D721Med (cell line): Measurements from ENCODE around the gene SLC29A1.

ENCODE experiments used
- DNase-seq: peaks from one replicate; pipeline ENCODE4 v3.0.0; 2011; ENCODE audit warnings: low spot score; ENCODE audit not compliant: insufficient read length
- FAIRE-seq: peaks from 2 replicates; lab custom pipeline; 2011; peaks lifted over from hg19 to GRCh38; lab: Jason Lieb, UNC
- TF ChIP-seq, protein P1 (sequence below): IDR thresholded peaks from 2 replicates; pipeline ENCODE4 v1.5.1; 2012; ENCODE audit warnings: mild to moderate bottlenecking, control low read depth; ENCODE audit not compliant: insufficient read depth; ENCODE audit errors: missing control alignments

The SLC29A1 gene

DNA sequence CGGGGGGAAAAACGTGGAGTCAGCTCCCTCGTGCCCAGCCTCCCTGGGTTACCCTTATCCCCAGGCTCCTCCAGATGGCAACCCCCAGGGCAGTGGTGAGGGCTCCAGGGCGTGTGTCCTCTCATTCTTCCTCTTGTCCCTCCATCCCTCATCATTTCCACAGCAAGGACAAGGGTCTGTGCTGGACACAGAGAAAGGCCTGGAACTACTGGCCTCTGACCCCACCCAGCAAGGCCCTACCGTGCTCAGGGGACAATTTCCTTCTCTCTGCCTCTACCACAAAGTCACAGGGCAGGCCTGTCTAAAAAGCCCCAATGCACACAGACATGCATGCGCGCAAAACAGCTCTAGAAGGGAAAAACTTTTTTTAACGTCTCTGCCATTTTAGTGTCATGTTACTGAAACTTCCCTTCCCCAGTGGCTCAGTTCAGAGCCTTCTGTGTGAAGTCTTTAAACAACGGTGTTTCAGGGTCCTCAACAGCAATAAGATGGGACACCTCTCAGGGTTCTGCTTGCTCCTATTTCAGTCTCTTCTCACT, 35.0 kb downstream of the SLC29A1 start:
- DNase-seq (no peak), FAIRE-seq (no peak)
- TF ChIP-seq, protein P1, sequence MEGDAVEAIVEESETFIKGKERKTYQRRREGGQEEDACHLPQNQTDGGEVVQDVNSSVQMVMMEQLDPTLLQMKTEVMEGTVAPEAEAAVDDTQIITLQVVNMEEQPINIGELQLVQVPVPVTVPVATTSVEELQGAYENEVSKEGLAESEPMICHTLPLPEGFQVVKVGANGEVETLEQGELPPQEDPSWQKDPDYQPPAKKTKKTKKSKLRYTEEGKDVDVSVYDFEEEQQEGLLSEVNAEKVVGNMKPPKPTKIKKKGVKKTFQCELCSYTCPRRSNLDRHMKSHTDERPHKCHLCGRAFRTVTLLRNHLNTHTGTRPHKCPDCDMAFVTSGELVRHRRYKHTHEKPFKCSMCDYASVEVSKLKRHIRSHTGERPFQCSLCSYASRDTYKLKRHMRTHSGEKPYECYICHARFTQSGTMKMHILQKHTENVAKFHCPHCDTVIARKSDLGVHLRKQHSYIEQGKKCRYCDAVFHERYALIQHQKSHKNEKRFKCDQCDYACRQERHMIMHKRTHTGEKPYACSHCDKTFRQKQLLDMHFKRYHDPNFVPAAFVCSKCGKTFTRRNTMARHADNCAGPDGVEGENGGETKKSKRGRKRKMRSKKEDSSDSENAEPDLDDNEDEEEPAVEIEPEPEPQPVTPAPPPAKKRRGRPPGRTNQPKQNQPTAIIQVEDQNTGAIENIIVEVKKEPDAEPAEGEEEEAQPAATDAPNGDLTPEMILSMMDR: no peak

DNA sequence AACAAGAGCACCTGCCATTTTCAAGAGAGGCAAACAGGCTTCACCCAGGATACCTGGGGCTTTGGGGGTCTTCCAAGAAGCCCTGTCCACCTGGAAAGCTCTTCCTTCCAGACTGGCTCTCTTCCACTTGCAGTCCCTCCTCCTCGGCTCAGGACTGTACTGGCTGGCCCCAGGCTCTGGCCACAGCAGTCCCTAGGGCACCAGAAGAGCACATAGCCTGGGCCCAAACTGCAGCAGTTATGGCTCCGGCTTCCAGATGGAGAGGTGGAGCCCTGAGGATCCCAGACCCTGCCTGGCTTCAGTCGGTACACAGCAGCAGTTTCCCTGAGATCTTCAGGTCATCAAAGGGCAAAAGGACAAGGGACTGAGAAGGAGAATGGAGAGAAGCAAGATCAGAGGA, 35.5 kb downstream of the SLC29A1 start:
- DNase-seq (no peak), FAIRE-seq (no peak)
- TF ChIP-seq, protein P1: no peak

DNA sequence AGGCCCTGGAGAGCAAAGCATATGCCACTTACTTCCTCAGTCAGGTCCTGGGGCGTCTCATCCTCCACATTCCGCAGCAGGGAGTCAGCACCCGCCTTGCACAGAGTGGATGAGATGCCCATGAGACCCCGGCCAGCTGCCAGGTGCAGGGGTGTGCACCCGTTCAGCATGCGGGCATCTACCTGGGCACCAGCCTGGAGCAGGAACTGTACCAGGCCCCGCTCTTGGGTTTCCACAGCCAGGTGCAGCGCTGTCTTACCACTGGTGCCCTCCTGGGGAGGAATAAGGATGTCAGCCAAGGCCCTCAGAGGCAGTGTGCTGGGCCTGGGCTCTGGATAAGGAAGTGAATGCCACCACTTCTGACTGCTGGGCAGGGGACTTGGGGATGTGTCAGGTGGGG, 36.6 kb downstream of the SLC29A1 start:
- FAIRE-seq (no peak), DNase-seq (no peak)
- TF ChIP-seq, protein P1: no peak

DNA sequence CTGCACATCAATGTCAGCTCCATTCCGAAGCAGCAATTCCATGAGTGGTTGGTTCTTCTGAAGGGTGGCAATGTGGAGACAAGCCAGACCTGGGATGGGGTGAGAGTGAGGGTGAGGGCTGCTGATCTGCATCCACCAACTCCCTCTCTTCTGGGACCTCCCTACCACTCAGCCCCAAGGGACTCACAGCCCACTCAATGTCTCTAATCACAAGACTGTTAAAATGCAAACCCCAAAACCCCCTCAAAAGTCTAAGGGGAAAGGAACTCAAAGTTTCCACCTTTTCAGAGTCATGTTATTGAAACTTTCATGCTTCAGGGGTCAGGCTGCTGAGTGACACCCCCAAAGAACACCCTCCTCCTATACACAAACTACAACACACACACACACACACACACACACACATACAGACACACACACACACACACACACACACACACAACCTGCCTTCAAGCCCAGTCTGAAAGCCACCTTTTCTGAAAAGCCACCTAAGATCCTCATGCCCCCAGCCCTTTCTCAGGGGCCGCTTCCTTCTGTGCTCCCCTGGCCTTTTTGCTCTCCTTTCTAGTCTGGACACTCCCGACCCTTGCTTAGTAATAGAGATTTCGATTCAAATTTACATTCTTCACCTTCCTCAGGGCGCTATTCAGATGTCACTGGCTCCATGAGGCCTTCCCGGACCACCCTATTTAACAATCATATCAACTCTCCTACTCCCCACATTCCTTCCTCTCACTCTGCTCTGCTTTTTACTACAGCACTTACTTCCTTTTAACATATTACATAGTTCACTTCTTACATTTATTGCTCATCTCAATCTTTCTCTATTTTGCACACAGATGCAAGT, 37.3 kb downstream of the SLC29A1 start:
- FAIRE-seq (no peak), DNase-seq (no peak)
- TF ChIP-seq, protein P1: no peak

DNA sequence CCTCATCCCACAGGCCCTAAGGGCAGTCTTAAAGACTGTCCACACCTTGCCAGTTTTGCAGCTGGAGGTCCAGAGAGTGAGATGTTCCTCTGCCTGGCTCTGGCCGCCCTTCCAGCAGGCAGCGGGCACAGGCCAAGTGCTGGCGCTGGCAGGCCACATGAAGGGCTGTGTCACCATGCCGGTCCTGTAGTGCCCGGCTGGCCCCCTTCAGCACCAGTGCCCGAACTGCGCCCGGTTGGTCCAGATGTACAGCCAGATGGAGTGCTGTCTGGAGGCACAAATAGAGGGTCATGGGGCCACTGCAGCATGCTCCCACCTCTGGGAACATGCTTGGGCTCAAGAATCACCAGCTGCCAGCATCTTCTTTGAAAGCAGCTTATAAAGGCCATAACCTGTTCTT, 38.2 kb downstream of the SLC29A1 start:
- DNase-seq (no peak), FAIRE-seq (no peak)
- TF ChIP-seq, protein P1: no peak

DNA sequence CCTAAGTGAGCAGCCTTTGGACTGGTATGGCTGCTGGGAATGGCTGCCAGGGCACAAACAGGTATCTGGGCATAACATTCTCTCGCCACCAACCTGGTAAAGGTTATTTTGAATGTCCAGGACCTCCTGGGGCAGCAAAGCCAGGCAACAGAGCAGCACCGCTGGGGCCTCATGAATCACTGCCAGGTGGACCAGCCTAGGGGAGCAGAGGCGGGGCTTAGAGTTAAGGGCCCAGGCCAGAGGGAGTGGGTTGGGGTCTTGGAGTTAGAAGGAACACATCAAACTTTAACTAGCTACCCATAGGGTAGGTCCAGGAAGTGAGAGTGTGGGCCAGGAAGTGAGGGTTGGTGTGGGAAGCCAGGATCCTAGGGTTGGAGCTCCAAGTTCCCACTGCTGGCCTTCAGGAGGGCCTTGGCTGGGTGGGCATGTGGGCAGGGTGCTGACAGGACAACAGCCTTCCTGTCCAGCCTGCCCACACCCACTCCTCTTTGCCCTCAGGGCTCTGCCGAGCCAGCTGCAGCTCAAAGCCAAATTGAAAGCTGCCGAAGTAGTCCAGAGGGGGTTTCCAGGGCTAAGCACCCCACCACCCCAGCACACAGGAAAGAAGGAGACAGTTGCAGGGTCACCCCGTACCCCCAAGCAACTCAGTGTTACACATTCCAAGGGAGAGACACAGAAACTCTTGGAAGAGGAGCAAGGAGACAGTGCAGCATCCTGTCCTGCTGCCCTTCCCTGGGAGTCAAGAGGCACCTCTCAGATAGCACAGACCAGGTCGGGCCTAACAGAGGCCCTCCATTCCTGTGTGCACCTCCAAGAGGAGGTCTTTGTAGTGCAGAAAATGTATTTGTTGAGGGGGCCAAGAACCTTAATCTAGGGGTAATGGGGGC, 39.3 kb downstream of the SLC29A1 start:
- TF ChIP-seq, protein P1: no peak
- FAIRE-seq (no peak), DNase-seq (no peak)
